SHP77 (cell line): Measurements from ENCODE around the gene ATRN.

Experiments
- DNase-seq, 2 experiments: peaks; one replicate each; lab custom pipeline; 2025; lab: John Stamatoyannopoulos, UW

Gene ATRN

GRCh38 chr20:3696745-3697587 lies 226.1 kb downstream of the ATRN start:
- no peak for DNase-seq

DNA sequence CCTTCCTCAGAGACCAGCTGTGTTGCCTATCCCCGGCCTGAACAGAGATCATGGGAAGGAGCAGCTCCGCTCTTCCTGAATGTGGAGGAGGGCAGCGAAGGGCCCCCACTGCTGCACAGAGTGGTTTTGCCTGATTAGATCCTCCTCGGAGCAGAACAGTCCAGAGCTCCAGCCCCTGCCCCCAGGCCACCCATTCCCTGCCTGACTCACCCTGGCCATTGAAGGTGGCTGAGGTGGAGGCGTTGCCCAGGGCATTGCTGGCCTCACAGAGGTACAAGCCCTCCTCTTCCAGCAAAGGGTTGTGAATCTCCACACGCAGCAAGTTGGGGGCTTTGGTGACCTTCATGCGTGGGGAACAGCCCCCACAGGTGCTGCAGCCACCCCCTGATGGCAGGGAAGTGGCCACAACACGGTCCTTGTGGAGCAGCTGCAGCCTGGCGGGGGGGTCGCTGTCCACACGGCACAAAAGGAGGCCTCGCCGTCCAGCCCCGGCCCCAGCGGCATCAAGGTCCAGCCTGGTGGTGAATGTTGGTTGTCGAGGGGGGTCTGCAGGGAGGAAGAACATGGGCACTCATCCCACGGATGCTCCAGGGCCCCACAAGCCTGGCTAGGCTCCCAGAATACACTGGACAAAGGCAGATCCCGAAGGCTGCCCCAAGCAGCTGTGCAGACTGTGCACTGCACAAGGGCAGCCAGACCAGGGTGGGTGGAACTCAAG lies 226.9 kb downstream of the ATRN start:
- DNase-seq = no peak

GRCh38 chr20:3698591-3699001 lies 227.8 kb downstream of the ATRN start:
- DNase-seq = no peak

GRCh38 chr20:3699037-3699436 lies 228.2 kb downstream of the ATRN start:
- no peak for DNase-seq
